ENCODE data around the gene GRIN2D. TPM values are rescaled to one million over a fixed set of nuclear protein-coding genes. Genes with fewer than 3 reads are reported as not detected.

Gene GRIN2D
- total and polyA plus RNA-seq, 5 experiments from 2014 or later, result 0.08 to 0.11 TPM; not detected in 3

- peak overlapping the region; percentile 59 to 94 (median 72) for H3K4me3 Mint-ChIP-seq
- DNase-seq (no peak), ATAC-seq (no peak)
- POLR2A ChIA-PET, result interaction anchor here (0.5 to 0.7 kb wide), 3 partner anchors 59 to 203 kb away, joined by 3 to 4 read pairs (median 3); no protein-coding TSS in a partner anchor
- peaks cover 9 to 45% (median 27%) of the 10 kb centered on the region in 5 donors for H3K27me3 Mint-ChIP-seq
- H3K4me1 Mint-ChIP-seq, result peaks cover 29 to 70% (median 46%) of the 10 kb centered on the region in 4 donors
- H3K9me3 Mint-ChIP-seq, result peaks cover 0 to 2% (median 0%) of the 10 kb centered on the region in 9 donors
- H3K36me3 Mint-ChIP-seq, result no peaks in the 10 kb centered on the region
- H3K27ac Mint-ChIP-seq, result peak overlapping the region in 4 of 10 donors; percentile 16 to 82 (median 36)
Observed at GRCh38 chr19:48394331-48395169, 1.1 kb downstream of the GRIN2D start.

- peaks cover 0 to 3% (median 0%) of the 10 kb centered on the region in 9 donors for H3K9me3 Mint-ChIP-seq
- H3K27me3 Mint-ChIP-seq, result peaks cover 9 to 45% (median 27%) of the 10 kb centered on the region in 5 donors
- no peaks in the 10 kb centered on the region for H3K36me3 Mint-ChIP-seq
- H3K4me1 Mint-ChIP-seq, result peaks cover 29 to 74% (median 49%) of the 10 kb centered on the region in 4 donors
- DNase-seq (no peak), ATAC-seq (no peak)
- H3K27ac Mint-ChIP-seq, result peak overlapping the region in 2 of 10 donors; percentile 14 to 37
- POLR2A ChIA-PET, result interaction anchor here (0.5 to 0.6 kb wide), 2 partner anchors 65 to 732 kb away, joined by 3 read pairs; no protein-coding TSS in a partner anchor
- H3K4me3 Mint-ChIP-seq, result peak overlapping the region in 7 of 10 donors; percentile 26 to 94 (median 50)
Observed at GRCh38 chr19:48395170-48395455, 1.6 kb downstream of the GRIN2D start.

- peak overlapping the region in 9 of 10 donors; percentile 4 to 94 (median 40) for H3K4me3 Mint-ChIP-seq
- H3K4me1 Mint-ChIP-seq, result peaks cover 29 to 70% (median 49%) of the 10 kb centered on the region in 4 donors
- H3K27me3 Mint-ChIP-seq, result peaks cover 9 to 45% (median 27%) of the 10 kb centered on the region in 5 donors
- H3K27ac Mint-ChIP-seq, result peak overlapping the region in 2 of 10 donors; percentile 14 to 37
- no peak for DNase-seq
- no peak for ATAC-seq
- no peaks in the 10 kb centered on the region for H3K36me3 Mint-ChIP-seq
- POLR2A ChIA-PET, result interaction anchor here (0.5 to 0.7 kb wide), 3 partner anchors 50 to 731 kb away, joined by 3 read pairs; partner anchors contain the start of gene GRWD1
- peaks cover 0 to 3% (median 0%) of the 10 kb centered on the region in 9 donors for H3K9me3 Mint-ChIP-seq
Observed at GRCh38 chr19:48395499-48395898, 2.0 kb downstream of the GRIN2D start.

GRCh38 chr19:48396016-48396823 lies 2.8 kb downstream of the GRIN2D start:
- ATAC-seq (no peak), DNase-seq (no peak)
- Mint-ChIP-seq H3K27me3 (peaks cover 9 to 45% (median 27%) of the 10 kb centered on the region in 5 donors), H3K27ac (peak overlapping the region in 1 of 10 donors; percentile 37), H3K9me3 (peaks cover 0 to 3% (median 0%) of the 10 kb centered on the region in 9 donors), H3K36me3 (no peaks in the 10 kb centered on the region), H3K4me3 (peak overlapping the region in 5 of 10 donors; percentile 34 to 94 (median 50)), H3K4me1 (peaks cover 26 to 66% (median 50%) of the 10 kb centered on the region in 4 donors)
- POLR2A ChIA-PET, result interaction anchor here (0.7 kb wide), 1 partner anchor 49 kb away, joined by 3 read pairs; the partner anchor contains the start of gene GRWD1

GRCh38 chr19:48396824-48397176 lies 3.3 kb downstream of the GRIN2D start:
- Mint-ChIP-seq H3K9me3 (peaks cover 0 to 3% (median 0%) of the 10 kb centered on the region in 9 donors), H3K4me1 (peaks cover 25 to 61% (median 48%) of the 10 kb centered on the region in 4 donors), H3K4me3 (peak overlapping the region in 2 of 10 donors; percentile 79 to 83), H3K27me3 (peaks cover 9 to 45% (median 27%) of the 10 kb centered on the region in 5 donors), H3K27ac (no peak overlapping the region), H3K36me3 (no peaks in the 10 kb centered on the region)
- POLR2A ChIA-PET, result no interaction called here
- ATAC-seq, result no peak
- no peak for DNase-seq

- POLR2A ChIA-PET, result no interaction called here
- no peak for ATAC-seq
- H3K27me3 Mint-ChIP-seq, result peaks cover 9 to 45% (median 27%) of the 10 kb centered on the region in 5 donors
- peak overlapping the region; percentile 80 to 92 (median 88) for H3K27ac Mint-ChIP-seq
- peaks cover 0 to 3% (median 0%) of the 10 kb centered on the region in 9 donors for H3K9me3 Mint-ChIP-seq
- H3K4me1 Mint-ChIP-seq, result peaks cover 27 to 55% (median 47%) of the 10 kb centered on the region in 4 donors
- DNase-seq, result no peak
- H3K36me3 Mint-ChIP-seq, result no peaks in the 10 kb centered on the region
- peak overlapping the region; percentile 79 to 94 (median 86) for H3K4me3 Mint-ChIP-seq
Observed at GRCh38 chr19:48397263-48398101, 4.0 kb downstream of the GRIN2D start.

- Mint-ChIP-seq H3K36me3 (no peaks in the 10 kb centered on the region), H3K9me3 (peaks cover 0 to 3% (median 0%) of the 10 kb centered on the region in 9 donors), H3K27me3 (peaks cover 9 to 45% (median 27%) of the 10 kb centered on the region in 5 donors), H3K27ac (peak overlapping the region; percentile 80 to 92 (median 88)), H3K4me3 (peak overlapping the region; percentile 79 to 94 (median 86)), H3K4me1 (peaks cover 27 to 49% (median 42%) of the 10 kb centered on the region in 4 donors)
- ATAC-seq (no peak), DNase-seq (no peak)
- POLR2A ChIA-PET, result interaction anchor here (1.1 kb wide), 1 partner anchor 34 kb away, joined by 6 read pairs; the partner anchor contains the start of genes SYNGR4 and TMEM143
Observed at GRCh38 chr19:48398102-48398374, 4.6 kb downstream of the GRIN2D start.

- DNase-seq (peak; percentile 69 to 91 (median 82)), ATAC-seq (peak; percentile 62 to 76)
- H3K4me1 Mint-ChIP-seq, result peaks cover 29 to 53% (median 45%) of the 10 kb centered on the region in 4 donors
- H3K36me3 Mint-ChIP-seq, result no peaks in the 10 kb centered on the region
- H3K9me3 Mint-ChIP-seq, result peaks cover 0 to 3% (median 0%) of the 10 kb centered on the region in 9 donors
- POLR2A ChIA-PET, result interaction anchor here (1.1 to 1.7 kb wide), 3 partner anchors 35 to 95 kb away, joined by 3 to 6 read pairs (median 4); partner anchors contain the start of genes SYNGR4 and TMEM143
- H3K27me3 Mint-ChIP-seq, result peaks cover 9 to 45% (median 27%) of the 10 kb centered on the region in 5 donors
- peak overlapping the region in 7 of 10 donors; percentile 38 to 89 (median 66) for H3K27ac Mint-ChIP-seq
- peak overlapping the region; percentile 52 to 83 (median 72) for H3K4me3 Mint-ChIP-seq
Observed at GRCh38 chr19:48398375-48399235, 5.1 kb downstream of the GRIN2D start.

- Mint-ChIP-seq H3K36me3 (no peaks in the 10 kb centered on the region), H3K4me1 (peaks cover 22 to 39% (median 36%) of the 10 kb centered on the region in 4 donors), H3K4me3 (peak overlapping the region in 3 of 10 donors; percentile 37 to 45 (median 45)), H3K9me3 (peaks cover 0 to 3% (median 0%) of the 10 kb centered on the region in 9 donors), H3K27me3 (peaks cover 5 to 29% (median 19%) of the 10 kb centered on the region in 5 donors), H3K27ac (peak overlapping the region in 7 of 10 donors; percentile 10 to 79 (median 56))
- POLR2A ChIA-PET, result interaction anchor here (0.6 to 1.7 kb wide), 5 partner anchors 9 to 748 kb away, joined by 3 to 5 read pairs (median 3); partner anchors contain the start of genes KDELR1 and RPL18
- peak; percentile 15 to 26 for ATAC-seq
- DNase-seq, result peak in 5 of 10 donors; percentile 25 to 74 (median 32)
Observed at GRCh38 chr19:48400018-48400742, 6.7 kb downstream of the GRIN2D start.

- peaks cover 3 to 24% (median 16%) of the 10 kb centered on the region in 5 donors for H3K27me3 Mint-ChIP-seq
- H3K27ac Mint-ChIP-seq, result peak overlapping the region in 5 of 10 donors; percentile 36 to 75 (median 54)
- H3K9me3 Mint-ChIP-seq, result peaks cover 0 to 3% (median 0%) of the 10 kb centered on the region in 9 donors
- peaks cover 16 to 35% (median 29%) of the 10 kb centered on the region in 4 donors for H3K4me1 Mint-ChIP-seq
- ATAC-seq (no peak), DNase-seq (no peak)
- POLR2A ChIA-PET, result interaction anchor here (0.6 to 1.3 kb wide), 4 partner anchors 89 to 1318 kb away, joined by 3 to 5 read pairs (median 3); no protein-coding TSS in a partner anchor
- no peak overlapping the region for H3K4me3 Mint-ChIP-seq
- no peaks in the 10 kb centered on the region for H3K36me3 Mint-ChIP-seq
Observed at GRCh38 chr19:48401287-48401686, 7.8 kb downstream of the GRIN2D start.

All from naive thymus-derived CD8-positive, alpha-beta T cell (primary cell).